NT2/D1 (cell line): Measurements from ENCODE around the gene ZNF22.

Experiments
- DNase-seq: peaks from one replicate; pipeline ENCODE4 v3.0.0-alpha.2; 2011; ENCODE audit warnings: low read depth, low spot score
- H3K27me3 ChIP-seq: 2 replicates; pipeline ENCODE4 v1.6.0; 2011; ENCODE audit warnings: mild to moderate bottlenecking; ENCODE audit not compliant: insufficient read length, insufficient read depth
- H3K36me3 ChIP-seq: 2 replicates; pipeline ENCODE4 v1.6.1; 2011; ENCODE audit warnings: mild to moderate bottlenecking, low read length, mixed read lengths; ENCODE audit not compliant: insufficient read depth, insufficient read length
- H3K4me1 ChIP-seq: 2 replicates; pipeline ENCODE4 v1.5.1; 2011; ENCODE audit not compliant: insufficient read depth, insufficient read length
- H3K4me3 ChIP-seq: 2 replicates; pipeline ENCODE4 v1.5.1; 2011; ENCODE audit warnings: low read depth; ENCODE audit not compliant: insufficient read length
- H3K9ac ChIP-seq: 2 replicates; pipeline ENCODE4 v1.6.0; 2011; ENCODE audit warnings: low read depth; ENCODE audit not compliant: insufficient read length
- H3K9me3 ChIP-seq: 2 replicates; pipeline ENCODE4 v1.5.1; 2011; ENCODE audit warnings: mild to moderate bottlenecking, low read length; ENCODE audit not compliant: insufficient read depth
- SUZ12 ChIP-seq: IDR thresholded peaks from 2 replicates; pipeline ENCODE4 v1.6.1; 2011; ENCODE audit not compliant: insufficient read length, insufficient read depth; ENCODE audit errors: extremely low read depth
- YY1 ChIP-seq: IDR thresholded peaks from 2 replicates; pipeline ENCODE4 v1.6.1; 2011; ENCODE audit not compliant: insufficient read length, insufficient read depth
- ZNF274 ChIP-seq: IDR thresholded peaks from 2 replicates; pipeline ENCODE4 v1.6.1; 2011; ENCODE audit warnings: mild to moderate bottlenecking, low read depth, low read length

ZNF22 gene

DNA sequence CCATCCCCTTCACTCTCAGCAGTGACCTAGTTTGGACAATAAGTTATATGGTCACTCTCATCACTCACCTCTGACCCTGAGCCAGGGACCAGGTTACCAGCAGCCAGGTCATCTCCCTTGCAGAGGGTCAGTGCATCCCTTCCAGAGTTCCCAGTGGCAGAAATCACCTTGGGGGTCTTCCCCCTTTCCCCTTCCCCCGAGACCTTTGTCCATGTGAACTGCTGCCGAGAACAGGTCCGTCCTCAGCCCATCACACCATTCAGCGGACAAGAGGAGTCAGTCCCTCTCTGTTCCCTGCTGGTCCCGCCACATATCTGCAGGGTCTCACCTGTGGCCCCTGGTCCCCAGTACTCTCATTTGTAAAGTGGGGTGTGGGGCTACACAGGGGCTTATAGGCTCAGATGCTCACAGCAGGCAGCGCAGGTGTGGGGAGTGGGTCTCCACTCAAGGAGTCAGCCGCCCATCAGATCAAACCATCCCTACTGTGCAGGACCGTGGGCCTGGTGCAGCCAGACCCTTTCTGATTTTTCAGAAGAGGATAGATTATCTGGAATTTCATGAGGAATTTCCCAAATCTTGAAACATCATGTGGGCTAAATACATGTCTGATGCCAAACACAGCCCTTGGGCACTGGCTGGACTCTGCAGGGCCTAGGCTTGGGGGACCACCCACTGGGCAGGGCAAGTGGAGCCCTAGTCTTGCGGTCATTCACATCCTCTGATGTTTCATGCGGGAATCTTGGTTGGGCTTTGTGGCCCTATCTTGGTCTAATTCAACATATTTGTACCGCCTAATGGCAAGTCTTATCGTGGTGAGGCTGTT is 28.6 kb upstream of the ZNF22 start:
- Histone ChIP-seq H3K9ac (no peak overlapping the region), H3K4me1 (peaks cover 22% of the 10 kb centered on the region), H3K36me3 (peaks cover 36% of the 10 kb centered on the region), H3K9me3 (no peaks in the 10 kb centered on the region), H3K4me3 (no peak overlapping the region), H3K27me3 (no peaks in the 10 kb centered on the region)
- TF ChIP-seq ZNF274, result no peak
- TF ChIP-seq YY1, result no peak
- no peak for TF ChIP-seq SUZ12
- no peak for DNase-seq

DNA sequence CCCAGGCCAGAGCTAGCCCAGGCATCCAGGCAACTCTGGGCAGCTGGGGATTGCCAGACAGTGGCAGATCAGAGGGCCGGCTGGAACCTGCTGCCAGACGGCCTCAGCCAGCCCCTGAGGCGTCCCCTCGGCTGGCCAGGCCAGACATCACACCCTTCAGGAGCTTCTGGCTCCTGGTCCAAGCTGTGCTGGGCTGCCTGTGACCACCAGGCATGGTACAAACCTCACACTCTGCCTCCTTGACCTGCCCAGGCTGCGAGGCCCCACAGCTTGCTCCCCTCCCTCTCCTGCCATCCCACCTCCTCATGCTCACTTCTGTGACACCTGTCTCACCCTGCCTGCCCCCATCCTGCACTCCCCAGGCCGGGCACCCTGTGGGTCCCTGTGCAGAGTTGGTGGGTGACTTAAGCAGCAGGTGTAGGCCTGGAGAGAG is 27.8 kb upstream of the ZNF22 start:
- Histone ChIP-seq H3K4me3 (no peak overlapping the region), H3K4me1 (peaks cover 29% of the 10 kb centered on the region), H3K27me3 (no peaks in the 10 kb centered on the region), H3K9ac (no peak overlapping the region), H3K9me3 (no peaks in the 10 kb centered on the region), H3K36me3 (peaks cover 43% of the 10 kb centered on the region)
- DNase-seq, result no peak
- TF ChIP-seq YY1, result no peak
- no peak for TF ChIP-seq SUZ12
- TF ChIP-seq ZNF274, result no peak

GRCh38 chr10:44973323-44974081 is 27.2 kb upstream of the ZNF22 start:
- Histone ChIP-seq H3K4me3 (no peak overlapping the region), H3K9ac (peak overlapping the region; percentile 51)
- DNase-seq, result no peak

DNA sequence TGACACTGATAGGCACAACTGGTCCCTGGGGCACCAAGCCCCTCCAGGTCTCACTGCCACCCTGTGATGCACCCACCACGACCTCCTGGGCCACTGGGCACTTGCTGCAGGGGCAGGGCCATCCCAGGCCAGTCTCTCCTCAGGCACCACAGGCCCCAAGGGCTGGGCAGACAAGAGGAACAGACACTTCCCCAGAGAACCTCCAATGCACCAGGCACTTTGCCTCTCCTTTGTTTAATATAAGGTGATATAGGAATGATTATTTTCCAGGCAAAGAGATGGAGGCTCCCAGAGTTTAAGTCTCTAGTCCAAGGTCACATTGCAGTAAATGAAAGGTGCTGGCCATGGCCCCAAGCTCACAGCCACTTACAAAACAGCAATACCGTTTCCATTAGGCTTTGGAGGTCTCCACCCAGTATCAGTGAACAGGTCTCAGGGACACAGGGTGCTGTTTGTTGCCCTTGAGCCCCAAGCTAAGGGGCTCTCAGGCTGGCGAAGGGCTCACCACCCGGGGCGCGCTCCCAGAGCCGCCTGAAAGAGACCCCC is 26.6 kb upstream of the ZNF22 start:
- Histone ChIP-seq H3K9ac (peak overlapping the region; percentile 85), H3K4me1 (peaks cover 33% of the 10 kb centered on the region)
- DNase-seq, result no peak

More at GRCh38 chr10:44973323-44974081, 27.2 kb upstream of the ZNF22 start:
- peaks cover 43% of the 10 kb centered on the region for H3K36me3 ChIP-seq
- TF ChIP-seq ZNF274, result no peak
- TF ChIP-seq YY1, result no peak
- H3K4me1 ChIP-seq, result peaks cover 30% of the 10 kb centered on the region
- H3K27me3 ChIP-seq, result no peaks in the 10 kb centered on the region
- H3K9me3 ChIP-seq, result no peaks in the 10 kb centered on the region

DNA sequence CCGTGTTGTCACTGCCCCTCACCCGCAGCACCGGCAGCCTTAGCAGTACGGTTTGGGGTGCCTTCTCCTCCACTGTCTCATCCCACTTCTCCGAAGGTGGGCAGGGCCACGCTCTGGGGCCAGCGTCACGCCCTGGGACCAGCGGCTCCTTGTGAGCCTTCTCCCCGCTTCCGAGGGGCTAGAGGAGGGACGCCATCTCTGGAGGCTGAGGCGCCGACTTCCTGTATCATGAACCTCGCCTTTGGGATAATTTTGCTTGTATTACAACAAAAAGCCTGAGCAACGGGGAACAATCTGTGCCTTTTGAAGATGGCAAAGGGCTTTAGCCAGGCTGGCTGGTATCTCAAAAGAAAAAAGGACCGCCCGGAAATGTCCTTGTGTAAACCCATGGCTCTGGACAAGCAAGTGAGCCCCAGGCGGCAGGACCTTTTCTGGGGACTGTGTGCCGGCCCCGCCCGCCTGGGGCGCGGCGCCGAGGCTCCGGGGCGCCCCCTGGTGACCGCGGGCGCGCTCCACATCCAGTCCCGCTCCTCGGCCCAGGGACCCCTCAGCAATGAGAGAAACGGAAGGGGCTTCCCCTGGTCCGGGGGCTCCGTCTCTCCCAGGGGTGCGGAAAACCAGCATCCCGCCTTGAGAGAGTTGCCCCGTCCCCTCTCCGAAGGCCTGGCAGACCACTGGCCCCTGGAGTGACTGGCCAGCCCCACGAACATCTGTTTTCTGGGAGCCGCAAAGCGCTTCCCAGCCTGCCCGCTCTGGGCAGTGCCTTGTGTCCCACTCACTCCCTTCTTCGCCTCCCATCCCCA is 25.9 kb upstream of the ZNF22 start:
- peaks cover 40% of the 10 kb centered on the region for H3K4me1 ChIP-seq
- no peaks in the 10 kb centered on the region for H3K9me3 ChIP-seq
- H3K27me3 ChIP-seq, result no peaks in the 10 kb centered on the region
- TF ChIP-seq ZNF274 (no peak), SUZ12 (no peak)
- H3K9ac ChIP-seq, result peak overlapping the region; percentile 85
- peaks cover 37% of the 10 kb centered on the region for H3K36me3 ChIP-seq
- no peak for DNase-seq
- H3K4me3 ChIP-seq, result peak overlapping the region; percentile 29

More for the DNA sequence above, 26.6 kb upstream of the ZNF22 start:
- peaks cover 40% of the 10 kb centered on the region for H3K36me3 ChIP-seq
- TF ChIP-seq ZNF274, result no peak
- no peak for TF ChIP-seq YY1
- TF ChIP-seq SUZ12, result no peak
- no peaks in the 10 kb centered on the region for H3K27me3 ChIP-seq
- H3K9me3 ChIP-seq, result no peaks in the 10 kb centered on the region
- H3K4me3 ChIP-seq, result peak overlapping the region; percentile 29

DNA sequence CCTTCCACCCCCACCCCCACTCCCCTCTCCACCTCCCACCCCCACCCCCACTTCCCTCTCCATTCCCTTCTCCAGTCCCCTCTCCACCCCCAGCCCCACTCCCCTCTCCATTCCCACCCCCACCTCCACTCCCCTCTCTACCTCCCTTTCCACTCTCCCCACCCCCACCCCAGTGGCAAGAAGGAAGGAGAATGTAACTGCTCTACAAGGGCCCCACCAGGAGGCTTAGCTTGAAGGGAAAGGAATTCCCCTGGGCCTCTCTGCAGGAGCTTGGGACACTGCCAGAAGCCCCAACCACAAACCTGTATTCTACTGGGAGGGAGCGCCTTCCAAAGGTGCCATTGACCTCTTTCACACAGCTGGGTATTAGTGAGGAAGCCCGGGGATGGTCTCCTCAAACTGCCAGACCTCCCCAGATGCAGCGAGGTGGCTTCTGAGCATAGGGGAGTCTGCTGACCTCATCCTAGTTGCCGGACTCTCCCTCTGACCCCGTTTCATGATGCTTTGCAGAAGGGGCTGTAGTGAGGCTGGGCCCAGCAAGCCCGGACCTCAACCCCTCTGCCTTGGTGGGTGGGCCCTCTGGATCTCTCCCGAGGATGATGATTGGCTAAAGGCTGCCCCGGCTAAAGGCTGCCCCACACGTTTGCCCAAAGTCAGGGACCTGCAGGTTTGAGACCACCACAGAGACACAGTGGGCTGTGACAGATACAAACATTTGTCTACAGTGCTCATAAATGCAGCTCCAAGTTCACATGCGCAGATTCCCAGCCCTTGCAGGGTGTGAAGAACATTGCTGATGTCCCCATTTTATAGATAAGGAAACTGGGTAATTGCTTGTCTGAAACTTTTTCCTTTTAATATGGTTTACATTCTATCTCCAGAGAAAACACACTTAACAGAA is 25.0 kb upstream of the ZNF22 start:
- peak overlapping the region; percentile 8 for H3K4me3 ChIP-seq

More for the DNA sequence above, 25.0 kb upstream of the ZNF22 start:
- Histone ChIP-seq H3K27me3 (no peaks in the 10 kb centered on the region), H3K9me3 (no peaks in the 10 kb centered on the region), H3K36me3 (peaks cover 29% of the 10 kb centered on the region), H3K9ac (peak overlapping the region; percentile 50), H3K4me1 (peaks cover 43% of the 10 kb centered on the region)
- TF ChIP-seq YY1 (no peak), SUZ12 (no peak), ZNF274 (no peak)
- no peak for DNase-seq
